Measurements from ENCODE around the gene GLT6D1. TPM values are rescaled to one million over a fixed set of nuclear protein-coding genes. Genes with fewer than 3 reads are reported as not detected.

The GLT6D1 gene
- total RNA-seq, 1 donor from 2014 or later, result not detected

- Mint-ChIP-seq H3K4me1 (ENCODE audit: low read depth, unreplicated experiment) (no peaks in the 10 kb centered on the region), H3K36me3 (ENCODE audit: unreplicated experiment) (no peaks in the 10 kb centered on the region), H3K27ac (ENCODE audit: unreplicated experiment) (no peak overlapping the region), H3K4me3 (ENCODE audit: unreplicated experiment) (no peak overlapping the region), H3K9me3 (ENCODE audit: unreplicated experiment) (no peaks in the 10 kb centered on the region), H3K27me3 (ENCODE audit: unreplicated experiment) (peaks cover 2% of the 10 kb centered on the region)
- DNase-seq, result no peak
- TF ChIP-seq CTCF (IDR thresholded peaks at IDR 0.05; ENCODE audit: partially characterized antibody, unreplicated experiment), result no peak
Measured at GRCh38 chr9:135617991-135618411, 21.3 kb downstream of the GLT6D1 start.

- DNase-seq, result no peak
- no peak for TF ChIP-seq CTCF (IDR thresholded peaks at IDR 0.05; ENCODE audit: partially characterized antibody, unreplicated experiment)
- no peaks in the 10 kb centered on the region for H3K36me3 Mint-ChIP-seq (ENCODE audit: unreplicated experiment)
- H3K9me3 Mint-ChIP-seq (ENCODE audit: unreplicated experiment), result no peaks in the 10 kb centered on the region
- H3K4me3 Mint-ChIP-seq (ENCODE audit: unreplicated experiment), result no peak overlapping the region
- H3K27ac Mint-ChIP-seq (ENCODE audit: unreplicated experiment), result no peak overlapping the region
- H3K4me1 Mint-ChIP-seq (ENCODE audit: low read depth, unreplicated experiment), result no peaks in the 10 kb centered on the region
- H3K27me3 Mint-ChIP-seq (ENCODE audit: unreplicated experiment), result peaks cover 2% of the 10 kb centered on the region
Measured at GRCh38 chr9:135617538-135617900, 21.8 kb downstream of the GLT6D1 start.

- DNase-seq, result no peak
- Mint-ChIP-seq H3K27me3 (ENCODE audit: unreplicated experiment) (peaks cover 2% of the 10 kb centered on the region), H3K36me3 (ENCODE audit: unreplicated experiment) (peaks cover under 1% of the 10 kb centered on the region), H3K4me1 (ENCODE audit: low read depth, unreplicated experiment) (no peaks in the 10 kb centered on the region), H3K4me3 (ENCODE audit: unreplicated experiment) (no peak overlapping the region), H3K9me3 (ENCODE audit: unreplicated experiment) (peaks cover 2% of the 10 kb centered on the region), H3K27ac (ENCODE audit: unreplicated experiment) (no peak overlapping the region)
- TF ChIP-seq CTCF (IDR thresholded peaks at IDR 0.05; ENCODE audit: partially characterized antibody, unreplicated experiment), result no peak
Measured at GRCh38 chr9:135616619-135617537, 22.5 kb downstream of the GLT6D1 start.

- no peak for DNase-seq
- peaks cover 4% of the 10 kb centered on the region for H3K36me3 Mint-ChIP-seq (ENCODE audit: unreplicated experiment)
- H3K27ac Mint-ChIP-seq (ENCODE audit: unreplicated experiment), result no peak overlapping the region
- no peak overlapping the region for H3K4me3 Mint-ChIP-seq (ENCODE audit: unreplicated experiment)
- H3K9me3 Mint-ChIP-seq (ENCODE audit: unreplicated experiment), result peaks cover 2% of the 10 kb centered on the region
- TF ChIP-seq CTCF (IDR thresholded peaks at IDR 0.05; ENCODE audit: partially characterized antibody, unreplicated experiment), result no peak
- H3K4me1 Mint-ChIP-seq (ENCODE audit: low read depth, unreplicated experiment), result no peaks in the 10 kb centered on the region
- peaks cover 2% of the 10 kb centered on the region for H3K27me3 Mint-ChIP-seq (ENCODE audit: unreplicated experiment)
Measured at GRCh38 chr9:135615666-135616618, 23.4 kb downstream of the GLT6D1 start.

Measured in glutamatergic neuron (in vitro differentiated cells).